Stimulated activated CD4-positive, alpha-beta T cell treated with anti-CD3 and anti-CD28 coated beads, TNF-alpha, amount 100 ng/mL, for 4 hours (primary cell): ENCODE measurements around the gene NDUFA13.

Experiments used
- DNase-seq, 3 experiments: peaks; one replicate each; pipeline ENCODE4 v3.0.0-alpha.2; 2020; ENCODE audit warnings: low read depth in 3 of 3

The NDUFA13 gene

DNA sequence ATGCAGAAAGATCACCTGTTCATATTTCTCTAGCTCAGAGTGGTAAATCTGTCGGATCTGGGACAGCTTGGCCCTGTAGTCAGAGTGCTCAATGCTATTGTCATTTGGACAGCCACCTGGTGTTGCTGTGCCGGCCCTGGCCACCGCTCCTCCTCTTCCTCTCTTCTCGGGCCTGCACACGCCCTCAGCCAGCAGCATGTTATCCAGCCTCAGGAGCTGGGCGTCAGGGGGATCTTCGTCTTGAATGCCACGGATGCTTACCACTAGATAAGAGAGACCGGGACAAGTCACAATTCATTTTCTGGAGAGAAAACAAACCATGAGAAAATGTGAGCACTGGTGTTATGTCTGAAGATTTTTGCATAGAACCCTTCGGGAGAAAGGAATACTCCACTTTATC, 54.5 kb downstream of the NDUFA13 start:
- no peak for DNase-seq

GRCh38 chr19:19571071-19571786, 55.2 kb downstream of the NDUFA13 start:
- DNase-seq = no peak

DNA sequence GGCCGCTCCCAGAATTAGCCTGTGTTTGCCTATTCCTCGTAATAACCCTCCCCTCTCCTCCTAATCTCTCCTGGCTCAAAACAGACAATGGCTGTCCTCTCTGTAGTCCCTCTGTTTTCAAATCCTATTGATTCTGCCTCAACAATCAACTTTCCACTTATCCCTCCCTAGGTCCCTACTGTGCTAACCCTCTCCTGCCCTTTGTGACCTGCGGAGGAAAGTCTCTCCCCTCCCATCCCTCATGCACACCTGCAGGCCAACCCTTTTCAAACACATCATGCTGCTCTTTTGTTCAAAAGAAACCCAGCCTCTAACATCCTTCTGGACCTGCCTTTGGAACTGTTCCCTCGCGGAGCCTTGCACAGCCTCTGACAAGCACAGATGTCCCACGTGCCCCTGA, 59.4 kb downstream of the NDUFA13 start:
- DNase-seq = no peak
